NB4 (cell line): Measurements from ENCODE around the gene CASP5.
A peak's percentile ranks its signal among the peaks of the same experiment; 100 is the strongest.

Experiments used
- DNase-seq: peaks from one replicate; pipeline ENCODE4 v3.0.0; 2010; ENCODE audit warnings: low read depth
- H3K4me3 ChIP-seq: one replicate; pipeline ENCODE4 v1.5.1; 2011; ENCODE audit warnings: mild to moderate bottlenecking, low read depth, low read length, moderate library complexity
- MYC ChIP-seq: IDR thresholded peaks from 2 replicates; pipeline ENCODE4 v1.6.1; 2011; ENCODE audit warnings: low read depth, low read length
- POLR2A ChIP-seq: IDR thresholded peaks from 2 replicates; pipeline ENCODE4 v1.6.1; 2011; ENCODE audit warnings: mild to moderate bottlenecking; ENCODE audit not compliant: insufficient read length; ENCODE audit errors: extremely low read depth
- TF ChIP-seq, protein P1 (sequence below): IDR thresholded peaks from 2 replicates; pipeline ENCODE4 v1.6.1; 2011; ENCODE audit warnings: low read depth, low read length
- TF ChIP-seq, protein P2 (sequence below): IDR thresholded peaks from one replicate; pipeline ENCODE4 v1.5.1; 2012; ENCODE audit warnings: low read depth, low read length

Gene CASP5

GRCh38 chr11:104968355-104968855, 54.6 kb downstream of the CASP5 start, which contains the start of gene CASP4:
Gene CASP4 (minus strand): TSS chr11:104968574. CDS start chr11:104968525, 49 bp downstream.
- TF ChIP-seq POLR2A (peak; percentile 24), MYC (no peak)
- TF ChIP-seq, protein P1, sequence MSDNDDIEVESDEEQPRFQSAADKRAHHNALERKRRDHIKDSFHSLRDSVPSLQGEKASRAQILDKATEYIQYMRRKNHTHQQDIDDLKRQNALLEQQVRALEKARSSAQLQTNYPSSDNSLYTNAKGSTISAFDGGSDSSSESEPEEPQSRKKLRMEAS = 0 out of 2 replicates have a peak, but pooled peaks have one; percentile 2
- TF ChIP-seq, protein P2, sequence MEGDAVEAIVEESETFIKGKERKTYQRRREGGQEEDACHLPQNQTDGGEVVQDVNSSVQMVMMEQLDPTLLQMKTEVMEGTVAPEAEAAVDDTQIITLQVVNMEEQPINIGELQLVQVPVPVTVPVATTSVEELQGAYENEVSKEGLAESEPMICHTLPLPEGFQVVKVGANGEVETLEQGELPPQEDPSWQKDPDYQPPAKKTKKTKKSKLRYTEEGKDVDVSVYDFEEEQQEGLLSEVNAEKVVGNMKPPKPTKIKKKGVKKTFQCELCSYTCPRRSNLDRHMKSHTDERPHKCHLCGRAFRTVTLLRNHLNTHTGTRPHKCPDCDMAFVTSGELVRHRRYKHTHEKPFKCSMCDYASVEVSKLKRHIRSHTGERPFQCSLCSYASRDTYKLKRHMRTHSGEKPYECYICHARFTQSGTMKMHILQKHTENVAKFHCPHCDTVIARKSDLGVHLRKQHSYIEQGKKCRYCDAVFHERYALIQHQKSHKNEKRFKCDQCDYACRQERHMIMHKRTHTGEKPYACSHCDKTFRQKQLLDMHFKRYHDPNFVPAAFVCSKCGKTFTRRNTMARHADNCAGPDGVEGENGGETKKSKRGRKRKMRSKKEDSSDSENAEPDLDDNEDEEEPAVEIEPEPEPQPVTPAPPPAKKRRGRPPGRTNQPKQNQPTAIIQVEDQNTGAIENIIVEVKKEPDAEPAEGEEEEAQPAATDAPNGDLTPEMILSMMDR = no peak
- peak within 1 kb of the TSS; percentile 93 for H3K4me3 ChIP-seq
- peak; percentile 72 for DNase-seq

GRCh38 chr11:104967534-104968354, 55.2 kb downstream of the CASP5 start:
- TF ChIP-seq, protein P2 = no peak
- TF ChIP-seq MYC = no peak
- TF ChIP-seq POLR2A = no peak
- H3K4me3 ChIP-seq = peak overlapping the region; percentile 93
- peak; percentile 7 for DNase-seq

DNA sequence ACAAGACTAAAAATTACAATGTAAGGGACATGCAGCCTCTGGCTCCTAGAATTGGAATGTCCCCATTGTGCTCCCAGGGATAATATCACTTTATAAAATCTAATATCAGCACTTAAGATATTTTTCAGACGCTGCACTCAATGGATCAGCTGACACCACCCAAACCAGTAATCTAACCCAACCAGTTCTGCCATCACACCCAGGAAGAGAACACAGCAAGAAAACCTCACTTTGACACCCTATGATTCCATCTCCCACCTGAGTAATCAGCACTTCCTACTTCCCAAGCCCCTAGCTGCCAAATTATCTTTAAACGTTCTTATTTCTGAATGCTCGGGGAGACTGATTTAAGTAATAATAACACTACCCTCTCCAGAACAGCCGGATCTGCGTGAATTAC, 57.2 kb downstream of the CASP5 start:
- TF ChIP-seq, protein P1 = no peak
- TF ChIP-seq, protein P2 = no peak
- TF ChIP-seq MYC (no peak), POLR2A (no peak)
- DNase-seq = no peak
- H3K4me3 ChIP-seq = no peak overlapping the region

DNA sequence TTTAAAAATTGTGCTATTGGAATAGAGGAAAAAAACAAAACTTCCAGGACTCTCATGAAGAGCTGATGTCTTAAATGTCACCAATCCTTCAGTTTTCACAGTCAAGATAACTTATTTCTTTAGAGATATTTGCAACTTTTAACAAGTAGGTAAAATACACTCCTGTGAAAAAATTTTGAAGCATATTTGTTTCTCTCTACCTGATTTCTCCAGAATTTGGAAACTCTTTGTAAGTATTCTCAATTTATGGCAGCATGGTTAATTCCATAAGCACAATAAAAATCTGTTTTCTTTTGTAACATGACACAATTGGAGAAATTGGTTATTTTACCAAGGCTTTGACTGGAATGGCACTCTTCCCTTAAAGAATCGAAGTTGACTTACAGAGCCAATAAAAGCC, 58.7 kb downstream of the CASP5 start:
- no peak overlapping the region for H3K4me3 ChIP-seq
- TF ChIP-seq MYC = no peak
- no peak for TF ChIP-seq POLR2A
- no peak for DNase-seq

DNA sequence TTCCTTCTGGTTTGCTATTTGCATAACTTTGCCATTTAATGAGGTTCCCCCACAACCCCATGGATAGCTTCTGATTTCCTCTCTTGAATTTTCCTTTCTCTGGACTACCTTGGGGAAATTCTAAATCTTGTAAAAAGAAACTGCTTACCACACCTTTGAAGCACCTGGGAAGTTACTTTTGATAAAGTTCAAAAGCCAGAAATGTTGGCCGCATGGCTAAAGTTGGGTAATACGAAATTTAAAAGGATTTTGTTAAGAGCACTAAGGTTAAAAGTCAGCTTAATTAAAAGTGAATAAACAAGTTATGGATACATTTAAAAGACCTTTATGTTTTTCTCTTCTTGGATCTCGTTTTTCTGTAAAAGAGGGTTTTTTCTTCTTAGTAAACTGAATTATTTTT, 60.1 kb downstream of the CASP5 start:
- H3K4me3 ChIP-seq = no peak overlapping the region
- TF ChIP-seq MYC (no peak), POLR2A (no peak)
- TF ChIP-seq, protein P1 = no peak
- TF ChIP-seq, protein P2 = no peak
- no peak for DNase-seq

GRCh38 chr11:104957280-104957679, 65.7 kb downstream of the CASP5 start:
- no peak for TF ChIP-seq POLR2A
- TF ChIP-seq, protein P1 = no peak
- no peak for TF ChIP-seq MYC
- TF ChIP-seq, protein P2 = no peak
- DNase-seq = no peak
- H3K4me3 ChIP-seq = no peak overlapping the region
